Type B pancreatic cell (in vitro differentiated cells): ENCODE results near the gene SYNDIG1. TPM values are rescaled to one million over a fixed set of nuclear protein-coding genes. Genes with fewer than 3 reads are reported as not detected.

Source experiments
- DNase-seq: peaks from one replicate; pipeline ENCODE4 v3.0.0; 2021; ENCODE audit warnings: mixed read lengths; ENCODE audit not compliant: unreplicated experiment; ENCODE audit errors: extremely low spot score
- H3K27ac Mint-ChIP-seq: 2 replicates; pipeline ENCODE4 v1.8.0; 2021; ENCODE audit warnings: mild to moderate bottlenecking, mixed read lengths
- H3K27me3 Mint-ChIP-seq: 2 replicates; pipeline ENCODE4 v1.8.0; 2021; ENCODE audit warnings: mixed read lengths
- H3K36me3 Mint-ChIP-seq: 2 replicates; pipeline ENCODE4 v1.8.0; 2021; ENCODE audit warnings: mixed read lengths
- H3K4me1 Mint-ChIP-seq: one replicate; pipeline ENCODE4 v1.8.0; 2021; ENCODE audit warnings: mixed read lengths; ENCODE audit not compliant: unreplicated experiment
- H3K4me3 Mint-ChIP-seq: 2 replicates; pipeline ENCODE4 v1.8.0; 2021; ENCODE audit warnings: mild to moderate bottlenecking, mixed read lengths
- H3K9me3 Mint-ChIP-seq: 2 replicates; pipeline ENCODE4 v1.8.0; 2021; ENCODE audit warnings: mixed read lengths
- CTCF ChIP-seq: fragments of 200-600 bp; sonication (generic); conservative IDR thresholded peaks from 2 replicates; pipeline ENCODE4 v1.5.0; 2021; ENCODE audit warnings: antibody characterized with exemption, mild to moderate bottlenecking
- total RNA-seq: library from RNA; stranded (reverse); gene quantifications from 2 replicates; pipeline ENCODE4 v1.2.1, GENCODE V29; 2021; ENCODE audit warnings: low replicate concordance

The SYNDIG1 gene
- total RNA-seq, 1 donor from 2014 or later, result 4.3 TPM

GRCh38 chr20:24676353-24676977 lies 207.0 kb downstream of the SYNDIG1 start:
- H3K4me1 Mint-ChIP-seq, result peaks cover 11% of the 10 kb centered on the region
- H3K27ac Mint-ChIP-seq, result no peak overlapping the region
- H3K27me3 Mint-ChIP-seq, result peaks cover 3% of the 10 kb centered on the region
- DNase-seq, result no peak
- no peak for TF ChIP-seq CTCF
- H3K4me3 Mint-ChIP-seq, result no peak overlapping the region
- no peaks in the 10 kb centered on the region for H3K9me3 Mint-ChIP-seq
- no peaks in the 10 kb centered on the region for H3K36me3 Mint-ChIP-seq

GRCh38 chr20:24676978-24677370 lies 207.5 kb downstream of the SYNDIG1 start:
- H3K4me3 Mint-ChIP-seq, result no peak overlapping the region
- peaks cover 11% of the 10 kb centered on the region for H3K4me1 Mint-ChIP-seq
- H3K36me3 Mint-ChIP-seq, result no peaks in the 10 kb centered on the region
- DNase-seq, result no peak
- H3K27me3 Mint-ChIP-seq, result peaks cover 3% of the 10 kb centered on the region
- no peaks in the 10 kb centered on the region for H3K9me3 Mint-ChIP-seq
- no peak overlapping the region for H3K27ac Mint-ChIP-seq
- TF ChIP-seq CTCF, result no peak

GRCh38 chr20:24677626-24678315 lies 208.3 kb downstream of the SYNDIG1 start:
- Mint-ChIP-seq H3K36me3 (no peaks in the 10 kb centered on the region), H3K27ac (no peak overlapping the region), H3K27me3 (peaks cover 3% of the 10 kb centered on the region), H3K4me3 (no peak overlapping the region), H3K9me3 (no peaks in the 10 kb centered on the region), H3K4me1 (peaks cover 11% of the 10 kb centered on the region)
- TF ChIP-seq CTCF, result no peak
- DNase-seq, result no peak

GRCh38 chr20:24678351-24679106 lies 209.1 kb downstream of the SYNDIG1 start:
- Mint-ChIP-seq H3K9me3 (no peaks in the 10 kb centered on the region), H3K36me3 (no peaks in the 10 kb centered on the region), H3K27ac (no peak overlapping the region), H3K4me3 (no peak overlapping the region), H3K4me1 (peaks cover 11% of the 10 kb centered on the region), H3K27me3 (peaks cover 3% of the 10 kb centered on the region)
- TF ChIP-seq CTCF, result no peak
- no peak for DNase-seq

- Mint-ChIP-seq H3K4me3 (no peak overlapping the region), H3K9me3 (no peaks in the 10 kb centered on the region), H3K27ac (no peak overlapping the region), H3K4me1 (peaks cover 11% of the 10 kb centered on the region), H3K27me3 (peaks cover 3% of the 10 kb centered on the region), H3K36me3 (no peaks in the 10 kb centered on the region)
- TF ChIP-seq CTCF, result no peak
- DNase-seq, result no peak
Observed at GRCh38 chr20:24679448-24680047, 210.1 kb downstream of the SYNDIG1 start.
